ENCODE data around the gene GALP. TPM values are rescaled to one million over a fixed set of nuclear protein-coding genes. Genes with fewer than 3 reads are reported as not detected.

Gene GALP
- total RNA-seq, 1 experiment from 2014 or later: not detected

DNA sequence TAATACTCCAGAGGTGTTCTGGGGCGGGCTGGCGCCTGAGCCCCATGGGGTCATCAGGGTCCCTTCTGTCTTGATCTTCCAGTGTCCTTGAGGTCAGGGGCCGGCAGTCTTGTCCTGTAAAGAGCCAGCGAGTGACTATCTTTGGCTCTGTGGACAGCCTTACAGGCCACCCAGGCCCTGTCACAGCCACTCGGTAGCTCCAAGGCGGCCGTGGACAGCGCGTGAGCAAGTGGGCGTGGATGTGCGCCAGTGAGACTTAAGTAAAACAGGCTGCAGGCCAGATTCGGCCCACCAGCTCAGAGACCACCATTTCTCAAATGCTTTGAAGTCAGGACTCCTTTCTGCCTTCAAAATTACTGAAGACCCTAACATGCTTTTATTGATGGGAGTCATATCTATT, 31.0 kb upstream of the GALP start:
- Histone ChIP-seq H2BK20ac (ENCODE audit: low read depth, low read length, poor library complexity, severe bottlenecking) (no peak overlapping the region), H2BK120ac (ENCODE audit: low read depth, low read length, poor library complexity, severe bottlenecking) (no peak overlapping the region), H3K4me1 (ENCODE audit: insufficient read depth, low read length) (no peaks in the 10 kb centered on the region; the same call in 1 of the 2 replicates), H3K9ac (ENCODE audit: extremely low read depth, insufficient read length, low read length) (no peak overlapping the region), H3K23ac (ENCODE audit: insufficient read length, low read depth, low read length) (no peak overlapping the region), H3K27ac (ENCODE audit: insufficient read length, low read depth, low read length) (no peak overlapping the region), H4K91ac (ENCODE audit: insufficient read length, low read depth, low read length) (no peak overlapping the region), H3K56ac (ENCODE audit: insufficient read length, low read depth, low read length) (no peak overlapping the region), H2BK12ac (ENCODE audit: insufficient read length, low read depth, low read length) (no peak overlapping the region), H3K14ac (ENCODE audit: insufficient read depth, low read length) (no peak overlapping the region), H3K18ac (ENCODE audit: insufficient read length, low read depth, low read length) (no peak overlapping the region), H4K5ac (ENCODE audit: insufficient read length, low read depth, low read length) (no peak overlapping the region), H2BK5ac (ENCODE audit: insufficient read length, low read length) (no peak overlapping the region), H2AK5ac (ENCODE audit: insufficient read length, low read length) (no peak overlapping the region), H2BK15ac (ENCODE audit: low read depth, low read length) (no peak overlapping the region), H3K9me3 (ENCODE audit: control insufficient read depth, low read depth, low read length) (no peaks in the 10 kb centered on the region), H3T11ph (ENCODE audit: low read length) (no peak overlapping the region), H4K8ac (replicated peaks; ENCODE audit: insufficient read length, low read depth, low read length) (no peak overlapping the region), H3K79me2 (ENCODE audit: insufficient read depth, low read length) (peaks cover 7% of the 10 kb centered on the region; the same call in 1 of the 2 replicates), H3K27me3 (ENCODE audit: insufficient read depth, low read length) (no peaks in the 10 kb centered on the region), H3K4ac (ENCODE audit: low read depth, low read length) (no peak overlapping the region), H3K23me2 (ENCODE audit: insufficient read length, low read depth, low read length, poor library complexity, severe bottlenecking) (peaks cover 13% of the 10 kb centered on the region), H2AFZ (ENCODE audit: low read length) (no peak overlapping the region), H3K4me2 (ENCODE audit: insufficient read depth, insufficient read length, low read length) (no peak overlapping the region), H3K79me1 (ENCODE audit: insufficient read depth, low read depth, low read length, poor library complexity, severe bottlenecking) (no peaks in the 10 kb centered on the region), H4K20me1 (ENCODE audit: control insufficient read depth, insufficient read depth, insufficient read length) (peaks cover 6% of the 10 kb centered on the region)
- DNase-seq: no peak
- WGBS (ENCODE audit: extremely low coverage, insufficient read length, low lambda C conversion rate): no CpG with 5 or more reads among the region's 12 CpGs
- H3K27me3 Mint-ChIP-seq (ENCODE audit: low read depth): no peaks in the 10 kb centered on the region
- H3K27ac Mint-ChIP-seq: no peak overlapping the region
- H3K9me3 Mint-ChIP-seq: no peaks in the 10 kb centered on the region
- peaks cover 17 to 26% (median 26%) of the 10 kb centered on the region in 3 experiments for H3K36me3 Mint-ChIP-seq (ENCODE audit: insufficient read depth in 1 of 3, low read depth in 3 of 3)
- TF ChIP-seq, protein P1, sequence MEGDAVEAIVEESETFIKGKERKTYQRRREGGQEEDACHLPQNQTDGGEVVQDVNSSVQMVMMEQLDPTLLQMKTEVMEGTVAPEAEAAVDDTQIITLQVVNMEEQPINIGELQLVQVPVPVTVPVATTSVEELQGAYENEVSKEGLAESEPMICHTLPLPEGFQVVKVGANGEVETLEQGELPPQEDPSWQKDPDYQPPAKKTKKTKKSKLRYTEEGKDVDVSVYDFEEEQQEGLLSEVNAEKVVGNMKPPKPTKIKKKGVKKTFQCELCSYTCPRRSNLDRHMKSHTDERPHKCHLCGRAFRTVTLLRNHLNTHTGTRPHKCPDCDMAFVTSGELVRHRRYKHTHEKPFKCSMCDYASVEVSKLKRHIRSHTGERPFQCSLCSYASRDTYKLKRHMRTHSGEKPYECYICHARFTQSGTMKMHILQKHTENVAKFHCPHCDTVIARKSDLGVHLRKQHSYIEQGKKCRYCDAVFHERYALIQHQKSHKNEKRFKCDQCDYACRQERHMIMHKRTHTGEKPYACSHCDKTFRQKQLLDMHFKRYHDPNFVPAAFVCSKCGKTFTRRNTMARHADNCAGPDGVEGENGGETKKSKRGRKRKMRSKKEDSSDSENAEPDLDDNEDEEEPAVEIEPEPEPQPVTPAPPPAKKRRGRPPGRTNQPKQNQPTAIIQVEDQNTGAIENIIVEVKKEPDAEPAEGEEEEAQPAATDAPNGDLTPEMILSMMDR (conservative IDR thresholded peaks at IDR 0.05): no peak
- no peak overlapping the region for H3K4me3 Mint-ChIP-seq
- peaks cover 11 to 15% of the 10 kb centered on the region in 2 experiments for H3K4me1 Mint-ChIP-seq

Measured in H9 (cell line).